Calu3 (cell line): ENCODE data around the gene CD248. TPM values are rescaled to one million over a fixed set of nuclear protein-coding genes. Genes with fewer than 3 reads are reported as not detected.

ENCODE experiments used
- BruUV-seq: library from RNA; stranded (reverse); fragments of 400-500 nt; replicated peaks from 2 replicates; lab custom pipeline; 2021; lab: Mats Ljungman, UMichigan
- CTCF ChIA-PET: fragments of 300-600 bp; sonication (Branson Sonifier 250); formaldehyde crosslinking; loops from one replicate; lab custom pipeline; 2022; ENCODE audit warnings: antibody characterized with exemption; lab: Charles Lee
- DNase-seq: peaks from one replicate; pipeline ENCODE4 v3.0.0; 2022
- H3K27ac Mint-ChIP-seq: one replicate; pipeline ENCODE4 v1.8.0; 2022; ENCODE audit warnings: mixed read lengths; ENCODE audit not compliant: unreplicated experiment
- H3K27me3 Mint-ChIP-seq: one replicate; pipeline ENCODE4 v1.8.0; 2022; ENCODE audit warnings: mixed read lengths; ENCODE audit not compliant: unreplicated experiment
- H3K36me3 Mint-ChIP-seq: one replicate; pipeline ENCODE4 v1.8.0; 2022; ENCODE audit warnings: mild to moderate bottlenecking, moderate library complexity, mixed read lengths; ENCODE audit not compliant: insufficient read depth, unreplicated experiment
- H3K4me1 Mint-ChIP-seq: one replicate; pipeline ENCODE4 v1.8.0; 2022; ENCODE audit warnings: mild to moderate bottlenecking, low read depth, mixed read lengths; ENCODE audit not compliant: unreplicated experiment
- H3K4me3 Mint-ChIP-seq: one replicate; pipeline ENCODE4 v1.8.0; 2022; ENCODE audit warnings: mild to moderate bottlenecking, low read depth, moderate library complexity, mixed read lengths; ENCODE audit not compliant: unreplicated experiment
- H3K9me3 Mint-ChIP-seq: one replicate; pipeline ENCODE4 v1.8.0; 2022; ENCODE audit warnings: low read depth, mixed read lengths; ENCODE audit not compliant: unreplicated experiment
- CTCF ChIP-seq: fragments of 200-600 bp; IDR thresholded peaks from one replicate; pipeline ENCODE4 v1.8.0; 2022; ENCODE audit warnings: antibody characterized with exemption; ENCODE audit not compliant: unreplicated experiment
- intact Hi-C: fragments of 100-400 bp; cut with micrococcal nuclease; formaldehyde crosslinking; loops from one replicate; pipeline ENCODE4 v1.10.0; 2022; ENCODE audit not compliant: unreplicated experiment
- total RNA-seq: library from RNA; stranded (reverse); gene quantifications from 2 replicates; pipeline ENCODE4 v1.2.3, GENCODE V29; 2022

Gene CD248
- total RNA-seq, 1 experiment from 2014 or later, result not detected

DNA sequence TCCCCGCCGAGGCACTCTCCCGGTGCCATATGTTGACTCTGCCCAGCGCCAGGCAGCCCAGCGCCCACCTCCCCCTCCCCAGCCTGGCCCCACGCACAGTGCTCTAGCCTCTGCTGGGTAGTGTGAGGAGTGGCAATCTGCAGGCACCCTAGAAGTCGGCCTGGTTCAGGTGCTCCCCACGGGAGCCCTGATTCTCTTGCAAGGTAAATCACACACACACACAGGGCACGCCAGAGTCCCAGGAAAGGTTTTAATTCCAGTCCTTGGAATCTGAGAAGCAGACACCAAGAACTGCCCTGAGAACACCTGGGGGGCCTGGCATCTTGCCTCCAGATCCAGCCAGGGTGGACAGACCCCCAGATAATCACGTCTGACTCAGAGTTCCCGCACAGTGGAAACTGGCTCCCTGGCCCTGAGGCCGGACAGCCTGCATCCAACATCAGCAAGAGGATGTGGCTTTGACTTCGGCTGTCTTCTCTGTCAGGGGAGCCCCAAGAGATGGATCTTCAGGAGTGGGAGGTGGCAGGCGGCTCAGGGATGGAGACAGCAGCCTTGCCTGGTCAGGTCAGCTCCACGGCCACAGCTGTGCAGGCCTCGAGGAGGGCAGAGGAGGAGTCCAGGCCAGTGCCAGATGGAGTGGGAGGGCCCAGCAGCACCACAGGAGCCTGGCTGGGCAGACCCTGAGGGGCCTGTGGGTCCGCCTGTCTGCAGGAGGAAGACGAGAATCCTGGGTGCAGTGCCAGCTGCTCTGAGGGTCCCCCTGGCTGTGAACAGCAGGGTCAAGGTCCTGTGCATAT, 20.5 kb upstream of the CD248 start:
- H3K27ac Mint-ChIP-seq, result peak overlapping the region; percentile 86
- DNase-seq, result no peak
- intact Hi-C loops, result no loop called here
- H3K9me3 Mint-ChIP-seq, result no peaks in the 10 kb centered on the region
- no peak for TF ChIP-seq CTCF
- H3K4me3 Mint-ChIP-seq, result peak overlapping the region; percentile 94
- peaks cover 37% of the 10 kb centered on the region for H3K36me3 Mint-ChIP-seq
- CTCF ChIA-PET, result no interaction called here
- peaks cover 24% of the 10 kb centered on the region for H3K4me1 Mint-ChIP-seq
- H3K27me3 Mint-ChIP-seq, result no peaks in the 10 kb centered on the region
- BruUV-seq, result no TSS peak

DNA sequence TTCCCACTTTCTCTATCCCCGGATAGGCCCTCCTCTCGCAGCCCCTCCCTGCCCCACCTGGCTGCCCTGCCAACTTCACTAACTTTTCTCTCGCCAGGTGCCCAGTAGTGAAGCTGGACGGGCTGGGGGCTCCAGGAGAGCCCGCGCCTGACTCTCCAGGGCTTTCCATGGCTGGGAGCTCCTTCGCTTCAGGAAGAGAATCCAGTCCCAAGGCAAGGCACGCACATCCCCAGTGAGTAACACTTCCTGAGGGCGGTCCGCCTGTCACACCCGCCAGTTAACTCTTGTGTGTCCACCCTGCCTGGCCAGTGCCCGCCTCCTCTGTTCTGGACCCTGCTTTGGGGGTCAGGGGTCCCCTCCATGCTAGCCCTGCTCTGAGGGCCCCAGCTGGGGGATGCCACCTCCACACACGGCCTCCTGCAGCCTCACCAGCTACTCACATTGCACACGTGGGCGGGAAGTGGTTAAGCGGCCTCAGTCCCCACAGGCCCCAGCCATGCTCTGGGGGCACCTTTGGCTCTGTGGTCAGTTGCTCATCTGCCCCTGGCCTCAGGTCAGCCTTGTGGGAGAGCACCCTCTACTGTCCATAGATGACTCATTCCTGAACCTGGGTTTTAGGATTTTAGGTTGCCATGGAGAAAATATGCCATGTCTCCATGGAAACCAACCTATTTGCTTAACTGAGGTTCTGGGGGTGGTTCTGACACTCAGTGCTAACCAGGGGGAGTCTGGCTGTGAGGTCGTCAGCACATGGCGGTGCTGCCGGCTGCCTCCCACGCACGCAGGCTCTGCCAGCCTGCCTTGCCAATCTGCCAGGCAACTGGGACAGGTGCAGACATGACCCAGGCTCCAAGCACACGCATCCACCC, 19.6 kb upstream of the CD248 start, which contains the start of gene RIN1:
RIN1 (minus strand) TSS at position 201 of the 869 bp plus-strand sequence; CDS start at position 169, 32 bp downstream.
- H3K4me1 Mint-ChIP-seq, result peaks cover 24% of the 10 kb centered on the region
- H3K27ac Mint-ChIP-seq, result peak within 1 kb of the TSS; percentile 86
- intact Hi-C loops, result no loop called here
- CTCF ChIA-PET, result interaction anchor here (0.7 to 1.6 kb wide), 3 partner anchors 24 to 53 kb away, joined by 4 to 32 read pairs (median 5); no protein-coding TSS in a partner anchor
- peak within 1 kb of the TSS; percentile 94 for H3K4me3 Mint-ChIP-seq
- TF ChIP-seq CTCF, result no peak
- no TSS peak for BruUV-seq
- H3K9me3 Mint-ChIP-seq, result no peaks in the 10 kb centered on the region
- peak; percentile 76 for DNase-seq
- no peaks in the 10 kb centered on the region for H3K27me3 Mint-ChIP-seq
- H3K36me3 Mint-ChIP-seq, result peaks cover 39% of the 10 kb centered on the region

DNA sequence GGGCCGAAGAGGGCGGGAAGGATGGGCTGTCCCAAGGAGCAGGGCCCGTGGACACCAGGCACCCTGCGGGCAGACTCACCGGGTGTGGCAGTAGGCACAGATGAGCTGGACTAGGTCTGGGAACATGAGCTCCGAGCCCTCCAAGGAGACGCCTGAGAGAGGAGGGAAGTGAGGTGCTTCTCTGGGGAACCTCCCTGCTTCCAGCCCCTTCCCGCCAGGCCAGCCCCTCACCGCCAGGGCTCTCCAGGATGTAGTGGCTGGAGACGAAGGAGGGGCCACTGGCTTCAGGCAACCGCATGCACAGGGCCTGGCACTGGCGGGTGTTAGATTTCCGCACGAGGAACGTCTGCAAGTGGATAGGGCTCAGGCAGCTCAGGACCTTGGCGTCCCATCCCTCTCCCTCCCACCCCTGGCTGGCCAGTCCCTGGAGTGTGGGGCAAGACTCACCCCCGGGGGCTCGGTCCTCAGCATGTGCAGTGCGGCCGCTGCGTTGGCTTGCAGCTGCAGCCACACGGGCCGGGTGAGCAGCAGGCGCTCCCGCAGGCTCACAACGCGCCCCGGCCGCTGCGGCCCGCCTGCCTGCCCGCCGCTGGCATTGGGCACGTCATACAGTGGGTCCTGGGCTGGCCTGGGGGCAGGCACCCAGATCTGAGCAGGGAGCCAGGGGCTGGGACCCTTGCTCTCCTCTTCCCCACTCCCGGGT, 18.8 kb upstream of the CD248 start:
- peak; percentile 44 for DNase-seq
- H3K27ac Mint-ChIP-seq, result peak overlapping the region; percentile 86
- no peaks in the 10 kb centered on the region for H3K27me3 Mint-ChIP-seq
- no peak for TF ChIP-seq CTCF
- TSS peak; percentile 35 for BruUV-seq
- H3K4me1 Mint-ChIP-seq, result peaks cover 24% of the 10 kb centered on the region
- intact Hi-C loops, result no loop called here
- CTCF ChIA-PET, result interaction anchor here (0.7 to 1.6 kb wide), 3 partner anchors 23 to 53 kb away, joined by 4 to 32 read pairs (median 5); no protein-coding TSS in a partner anchor
- no peaks in the 10 kb centered on the region for H3K9me3 Mint-ChIP-seq
- peaks cover 39% of the 10 kb centered on the region for H3K36me3 Mint-ChIP-seq
- peak overlapping the region; percentile 94 for H3K4me3 Mint-ChIP-seq
